GM21786 (cell line): ENCODE results near the gene PLAU.
A peak's percentile ranks its signal among the peaks of the same experiment; 100 is the strongest.

Source experiments
- ATAC-seq: cut with Tn5 transposase; IDR thresholded peaks from one replicate; pipeline ENCODE4 v1.9.1; 2021; ENCODE audit not compliant: unreplicated experiment

Gene PLAU

DNA sequence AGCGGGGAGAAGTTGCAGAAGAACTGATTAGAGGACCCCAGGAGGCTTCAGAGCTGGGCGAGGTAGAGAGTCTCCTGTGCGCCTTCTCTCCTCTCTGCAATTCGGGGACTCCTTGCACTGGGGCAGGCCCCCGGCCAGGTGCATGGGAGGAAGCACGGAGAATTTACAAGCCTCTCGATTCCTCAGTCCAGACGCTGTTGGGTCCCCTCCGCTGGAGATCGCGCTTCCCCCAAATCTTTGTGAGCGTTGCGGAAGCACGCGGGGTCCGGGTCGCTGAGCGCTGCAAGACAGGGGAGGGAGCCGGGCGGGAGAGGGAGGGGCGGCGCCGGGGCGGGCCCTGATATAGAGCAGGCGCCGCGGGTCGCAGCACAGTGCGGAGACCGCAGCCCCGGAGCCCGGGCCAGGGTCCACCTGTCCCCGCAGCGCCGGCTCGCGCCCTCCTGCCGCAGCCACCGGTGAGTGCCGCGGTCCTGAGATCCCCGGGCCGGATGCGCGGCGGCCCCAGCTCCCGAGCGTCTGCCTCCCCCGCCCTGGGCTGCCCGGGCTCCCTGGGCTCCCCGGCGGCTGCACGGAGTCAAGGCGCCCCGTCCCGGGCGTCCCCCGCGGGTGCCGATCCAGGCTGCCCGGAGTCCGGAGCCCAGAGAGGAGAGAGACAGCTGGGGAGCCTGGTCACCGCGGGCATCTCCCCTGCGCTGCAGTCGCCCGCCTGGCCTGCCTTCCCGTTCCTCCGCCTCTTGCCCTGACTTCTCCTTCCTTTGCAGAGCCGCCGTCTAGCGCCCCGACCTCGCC, at the start of gene PLAU:
TSS of gene PLAU (plus strand) at position 369 of the 789 bp plus-strand sequence. CDS start 424 bp downstream, outside the sequence.
- ATAC-seq = no peak

DNA sequence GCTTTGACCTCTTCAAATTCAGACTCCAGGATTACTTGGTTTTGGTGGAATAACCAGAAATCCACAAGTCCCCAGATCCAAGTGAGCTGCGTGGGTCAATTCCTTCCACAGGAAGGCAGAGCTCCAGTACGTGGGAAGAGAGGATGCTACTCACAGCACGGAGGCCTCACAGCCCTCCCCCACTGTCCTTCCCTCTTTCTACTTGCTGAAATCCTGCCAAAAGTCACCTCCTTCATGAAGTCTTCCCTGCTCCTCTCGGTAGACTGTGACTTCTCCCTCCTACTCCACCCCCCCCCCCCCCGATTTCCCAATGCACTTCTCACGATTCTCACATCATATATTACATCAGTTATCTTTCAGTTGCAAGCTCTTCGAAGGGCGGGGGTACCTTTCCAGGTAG, 48.9 kb upstream of the PLAU start:
- ATAC-seq = no peak

DNA sequence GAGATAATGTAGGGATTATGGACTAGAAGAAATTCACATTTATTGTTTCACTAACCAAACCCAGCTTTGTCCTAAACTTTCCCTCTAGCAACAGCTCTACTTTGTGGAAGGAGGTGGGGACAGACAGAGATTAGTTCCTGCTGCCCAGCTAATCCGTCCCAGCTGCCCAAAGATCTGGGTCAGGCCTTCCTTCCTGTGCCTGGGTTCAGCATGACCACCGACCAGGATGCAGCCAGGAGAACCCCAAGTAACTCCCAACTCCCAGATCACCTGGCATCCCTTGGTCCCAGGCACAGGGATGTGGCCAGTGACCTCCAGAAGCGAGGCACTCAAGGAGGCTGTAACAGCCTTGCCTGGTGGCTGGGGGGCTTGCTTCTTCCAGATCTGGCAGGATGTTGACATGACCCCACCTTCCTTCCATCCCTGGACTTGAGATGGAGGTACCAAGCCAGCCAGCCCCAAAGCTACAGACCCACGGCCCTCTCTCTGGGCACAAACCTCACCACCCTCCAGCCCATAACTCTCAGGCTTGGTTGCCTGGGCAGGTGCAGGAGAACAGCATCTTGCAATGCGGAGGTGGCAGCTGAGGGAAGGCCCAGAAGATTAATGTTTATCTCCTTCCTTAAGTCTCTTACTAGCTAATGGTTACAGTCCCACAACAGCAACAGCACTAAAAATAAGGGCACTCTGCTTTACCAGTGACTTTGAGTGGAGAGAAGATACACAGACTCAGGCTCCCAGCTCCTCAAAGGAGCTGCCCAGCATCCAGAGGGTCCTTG, 47.7 kb upstream of the PLAU start:
- ATAC-seq = no peak

DNA sequence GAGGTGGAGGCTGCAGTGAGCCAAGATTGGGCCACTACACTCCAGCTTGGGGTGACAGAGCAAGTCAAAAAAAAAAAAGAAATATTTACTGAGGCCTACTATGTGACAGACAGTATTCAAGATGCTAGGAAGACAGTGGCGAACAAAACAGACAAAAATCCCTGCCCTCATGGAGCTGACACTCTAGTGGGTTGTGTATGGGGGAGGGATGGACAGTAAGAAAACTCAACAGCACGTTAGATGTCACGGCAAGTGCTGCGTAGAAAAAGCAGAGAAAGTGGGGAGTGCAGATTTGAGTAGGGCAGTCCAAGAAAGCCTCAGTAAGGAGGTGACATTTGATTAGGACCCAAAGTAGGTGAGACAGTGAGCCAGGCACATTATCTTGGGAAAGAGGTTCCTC, 46.7 kb upstream of the PLAU start:
- ATAC-seq = no peak

DNA sequence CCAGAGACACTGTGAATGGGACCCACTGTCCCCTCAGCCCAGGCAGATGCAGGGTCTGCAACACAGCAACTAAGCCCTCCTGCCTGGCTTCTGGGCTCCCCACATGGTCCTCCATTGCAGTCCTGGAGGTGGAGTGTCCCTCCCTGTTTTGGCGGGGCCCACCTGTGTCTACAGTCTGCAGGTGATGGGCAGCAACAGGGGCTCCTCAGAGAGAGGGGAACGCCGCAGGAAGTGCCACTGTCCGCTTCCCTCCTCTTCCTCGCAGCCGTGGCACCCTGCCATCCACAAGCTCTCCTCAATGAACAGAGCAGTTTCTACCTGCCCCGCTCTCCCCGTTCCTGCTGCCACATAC, 45.8 kb upstream of the PLAU start:
- no peak for ATAC-seq

DNA sequence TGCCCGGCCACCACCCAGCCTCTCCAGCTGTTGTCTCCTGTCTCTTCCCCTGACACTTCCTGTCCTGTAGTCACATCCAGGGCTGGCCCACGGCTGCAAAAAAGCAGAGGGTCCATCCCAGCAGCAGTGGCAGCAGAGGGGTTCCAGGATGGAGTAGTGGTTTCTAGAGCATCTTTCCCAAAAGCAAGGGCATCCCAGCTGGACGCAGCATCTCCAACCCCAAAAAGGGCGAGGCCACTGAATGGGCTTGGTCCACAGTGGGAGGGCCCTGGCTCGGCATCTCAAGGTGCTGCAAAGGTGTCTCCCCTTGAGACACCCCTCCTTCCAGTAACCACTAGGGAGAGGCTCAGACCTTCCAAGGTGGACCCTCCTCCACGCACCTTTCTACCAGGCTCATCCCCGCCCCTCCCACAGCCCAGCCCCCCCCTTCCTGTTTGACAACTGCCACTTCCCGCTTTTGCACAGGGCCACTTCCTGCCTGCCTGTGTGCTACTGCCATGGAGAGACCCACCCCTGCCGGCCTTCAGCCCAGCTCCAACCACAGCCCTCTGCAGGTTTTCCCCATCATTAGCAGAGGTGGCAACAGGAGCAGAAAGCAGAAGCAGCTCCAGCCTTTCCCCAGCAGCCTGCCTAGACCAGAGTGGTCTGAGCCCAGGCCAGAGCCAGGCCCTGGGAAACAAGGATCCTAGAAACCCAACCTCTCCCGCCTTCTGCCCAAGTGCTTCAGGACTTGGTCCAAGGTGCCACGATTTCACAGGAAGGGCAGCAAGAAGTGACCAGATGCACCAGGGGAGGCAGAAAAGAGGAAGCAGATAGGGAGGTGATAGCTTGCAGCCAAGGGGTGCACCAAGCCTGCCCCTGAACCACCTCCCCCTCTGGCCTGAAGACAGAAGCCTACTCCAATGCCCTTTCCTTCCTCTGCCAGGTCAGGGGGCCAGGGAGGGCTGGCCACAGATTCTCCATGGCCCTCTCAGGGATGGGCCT, 45.2 kb upstream of the PLAU start:
- peak; percentile 84 for ATAC-seq

DNA sequence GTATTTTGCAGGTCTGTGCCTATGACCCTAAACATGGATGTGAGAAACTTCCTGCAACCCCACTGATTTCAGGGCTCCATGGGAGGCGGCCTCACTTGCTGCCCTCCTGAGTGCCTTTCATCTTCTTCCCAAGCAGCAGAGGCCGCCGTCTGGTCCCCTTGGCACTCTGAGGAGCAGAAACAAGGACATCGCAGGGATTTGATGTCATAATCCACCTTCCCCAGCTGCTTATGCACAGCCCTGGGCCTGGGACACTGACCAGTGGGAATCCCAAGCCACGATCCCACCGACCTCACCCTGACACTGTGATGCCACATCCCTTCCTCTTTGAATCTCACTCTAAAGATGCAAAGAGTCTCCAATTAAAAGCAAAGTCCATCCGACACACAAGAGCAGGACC, 44.3 kb upstream of the PLAU start:
- ATAC-seq = no peak

DNA sequence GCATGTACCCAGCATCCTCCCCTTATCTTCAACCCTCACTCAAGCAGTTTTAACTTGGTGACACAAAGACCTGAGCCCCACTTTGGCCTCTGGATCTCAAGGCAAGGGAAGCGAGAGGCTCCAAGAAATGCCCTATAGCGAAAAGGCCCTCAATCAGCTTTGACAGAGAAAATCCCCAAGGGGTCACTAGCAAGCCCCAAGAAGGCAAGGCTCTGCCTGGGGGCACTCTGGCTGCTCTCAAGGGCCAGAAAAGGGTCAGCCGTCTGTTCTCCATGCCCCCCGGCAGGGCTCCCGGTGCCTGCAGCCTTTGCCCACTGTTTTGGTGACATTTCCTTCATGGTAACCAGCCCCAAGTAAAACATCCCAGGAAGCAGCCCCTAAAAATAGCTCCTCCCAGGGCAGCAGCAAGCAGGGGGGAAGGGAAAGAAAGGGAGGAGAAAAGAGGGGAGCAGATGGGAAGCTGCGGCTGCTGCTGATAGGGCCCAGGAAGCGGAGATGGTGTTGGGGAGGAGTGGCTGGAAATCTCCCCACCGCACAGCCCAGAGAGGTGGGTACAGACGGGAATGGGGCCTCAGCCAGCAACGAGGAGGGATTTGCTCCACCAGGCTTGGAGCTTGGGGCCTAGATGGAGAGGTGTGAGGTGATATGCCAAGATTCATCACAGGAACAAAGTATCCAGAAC, 43.7 kb upstream of the PLAU start:
- ATAC-seq = no peak

DNA sequence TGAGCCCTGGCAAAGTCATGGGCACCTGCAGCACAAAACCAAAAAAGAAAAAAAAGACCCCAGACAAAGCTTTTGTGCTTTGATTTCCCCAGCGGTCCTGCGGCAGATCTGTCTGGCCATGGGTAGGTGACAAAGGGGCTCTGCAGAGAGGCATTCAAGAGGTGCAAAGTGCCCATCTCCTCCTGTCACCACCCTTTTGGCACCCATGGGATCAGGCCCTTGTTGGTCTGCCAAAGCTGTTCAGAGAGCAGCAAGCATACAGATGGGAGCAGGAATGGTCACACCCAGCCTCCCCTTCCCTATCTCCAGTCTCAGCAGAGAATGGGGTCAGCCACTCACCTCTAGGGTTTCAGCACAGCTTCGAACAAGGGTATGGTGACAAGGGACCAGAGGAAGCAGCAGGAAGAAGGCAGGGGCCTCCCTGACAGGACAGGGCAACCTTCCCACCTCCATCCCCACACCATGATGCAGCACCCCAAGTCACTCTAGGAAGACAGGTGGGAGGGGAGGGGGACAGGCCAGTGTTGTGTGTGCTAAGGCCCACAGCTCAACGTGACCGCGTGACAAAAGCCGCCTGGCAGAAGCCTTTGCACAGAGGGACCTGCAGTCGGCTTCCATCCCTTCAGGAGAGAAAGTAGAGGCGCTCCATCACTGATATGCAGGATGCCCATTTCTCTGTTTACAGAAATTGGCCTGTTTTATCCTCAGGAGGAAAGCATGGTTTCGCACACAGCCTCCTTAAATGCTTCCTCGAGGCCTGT, 42.9 kb upstream of the PLAU start:
- ATAC-seq = no peak

DNA sequence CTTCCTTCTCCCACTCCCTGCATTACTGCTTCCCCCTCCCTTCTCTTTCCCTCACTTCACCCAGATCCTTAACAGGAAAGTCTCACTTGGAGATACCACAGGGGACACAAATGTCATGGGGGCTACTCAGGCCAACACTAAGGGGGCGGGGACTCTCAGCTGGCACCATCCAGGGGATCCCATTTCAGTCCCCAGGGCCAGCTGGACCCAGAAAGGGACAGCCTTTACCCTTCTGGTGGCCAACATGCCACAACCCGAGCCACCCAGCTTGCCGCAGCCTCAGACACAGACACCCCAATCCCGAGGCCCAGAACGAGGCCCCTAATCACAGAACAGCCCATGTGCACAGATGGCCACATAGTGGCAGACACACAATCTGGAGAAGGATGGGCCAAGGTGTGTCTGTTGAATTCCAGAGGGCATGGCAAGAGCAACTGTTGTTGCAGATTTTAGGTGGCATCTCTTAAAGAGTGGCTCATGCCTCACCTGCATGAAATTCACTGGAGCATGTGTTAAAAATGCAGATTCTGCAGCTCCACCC, 42.2 kb upstream of the PLAU start:
- no peak for ATAC-seq

DNA sequence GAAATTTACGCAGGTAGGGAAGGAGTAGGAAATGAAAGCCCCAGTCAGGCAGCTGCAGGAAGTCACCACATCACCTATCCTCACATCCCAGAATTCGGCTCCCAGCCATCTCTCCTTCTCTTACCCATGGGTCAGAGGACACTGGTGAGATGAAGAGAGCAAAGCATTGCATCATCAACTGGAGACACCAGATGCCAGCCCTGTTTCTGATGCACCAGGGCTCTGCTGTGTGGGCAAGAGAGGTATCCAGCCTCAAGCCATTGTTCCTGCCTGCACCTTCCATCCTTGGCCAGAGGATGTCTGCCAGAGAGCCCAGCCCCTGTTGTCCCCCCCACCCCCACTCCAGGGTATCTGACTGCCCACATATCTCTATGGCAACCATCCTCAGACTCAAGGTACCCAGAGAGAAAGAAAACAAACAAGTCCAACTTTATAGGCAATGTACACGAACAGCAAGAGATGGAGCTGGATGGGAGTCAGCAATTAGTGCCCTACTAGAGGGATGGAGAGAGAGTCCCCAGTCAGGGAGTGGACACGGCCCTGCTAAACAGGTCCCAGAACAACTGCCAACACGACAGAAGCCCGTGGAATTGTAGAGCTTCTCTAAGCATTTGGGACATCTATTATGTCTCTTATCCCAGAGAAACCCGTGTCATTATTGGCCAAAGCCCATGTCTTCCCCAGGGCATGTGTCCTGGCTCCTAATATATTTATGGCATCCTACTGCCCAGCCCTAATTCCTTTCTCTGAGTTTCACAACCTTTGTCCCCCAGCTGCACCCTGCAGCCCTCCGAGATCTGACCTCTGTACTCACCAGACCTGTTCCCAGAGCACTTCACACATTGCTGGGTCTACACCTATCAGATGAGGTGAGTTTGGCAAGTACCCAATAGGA, 39.4 kb upstream of the PLAU start:
- ATAC-seq = no peak

DNA sequence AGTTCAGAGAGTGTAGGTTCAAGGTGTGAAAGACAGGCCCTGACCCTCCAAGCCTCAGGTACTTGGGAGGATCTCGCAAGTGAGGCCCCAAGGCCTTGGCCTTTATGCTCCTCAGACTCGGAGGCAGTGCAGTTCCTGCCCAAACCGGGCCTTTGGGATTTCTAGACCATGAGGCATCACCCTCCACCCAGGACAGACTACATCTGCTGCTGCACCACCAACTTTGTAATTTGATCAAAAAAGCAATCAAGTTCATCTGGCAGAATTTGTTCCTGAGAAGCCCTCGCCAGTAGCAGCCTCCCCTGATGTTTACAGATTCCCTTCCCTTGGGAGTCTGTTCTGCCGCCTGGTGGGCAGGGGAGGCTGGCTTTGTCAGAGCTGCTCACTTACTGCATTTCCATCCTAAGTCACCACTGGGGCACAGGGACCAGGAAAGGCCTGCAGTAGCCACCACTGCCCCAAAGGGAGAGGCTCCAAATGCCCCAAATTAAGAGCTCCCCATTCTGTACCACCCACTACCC, 38.7 kb upstream of the PLAU start:
- ATAC-seq = no peak

DNA sequence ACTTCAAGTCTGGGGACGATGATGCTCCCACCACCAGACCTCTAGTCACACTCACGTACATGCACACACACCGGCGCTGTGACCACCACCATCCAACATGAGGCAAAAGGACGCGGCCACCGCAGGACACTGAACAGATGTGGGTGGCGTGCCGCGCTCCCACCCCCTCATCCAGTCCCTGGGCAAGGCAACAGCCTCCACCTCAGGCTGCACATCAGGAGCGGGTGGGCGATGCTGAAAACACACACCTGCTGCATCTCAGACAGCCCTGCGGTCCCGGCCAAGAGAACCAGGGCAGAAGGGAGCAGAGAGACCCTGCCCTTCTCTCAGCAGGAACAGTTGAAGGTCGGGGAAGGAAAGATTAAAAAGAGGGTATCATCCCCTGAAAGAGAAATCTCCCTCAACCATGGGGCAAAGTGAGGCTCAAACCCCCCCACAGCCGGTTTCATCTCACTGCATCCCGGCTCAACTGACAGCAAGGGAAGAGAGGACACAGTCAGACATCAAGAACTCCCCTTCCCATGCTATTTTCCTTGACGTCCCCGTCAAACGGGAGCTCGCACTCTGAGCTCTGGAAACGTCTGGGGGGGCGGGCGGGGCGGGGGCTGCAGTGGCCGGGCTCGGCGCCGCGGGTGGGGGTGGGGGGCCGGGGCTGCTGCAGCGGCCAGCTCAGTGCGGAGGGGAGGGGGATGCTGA, 37.6 kb upstream of the PLAU start:
- no peak for ATAC-seq

DNA sequence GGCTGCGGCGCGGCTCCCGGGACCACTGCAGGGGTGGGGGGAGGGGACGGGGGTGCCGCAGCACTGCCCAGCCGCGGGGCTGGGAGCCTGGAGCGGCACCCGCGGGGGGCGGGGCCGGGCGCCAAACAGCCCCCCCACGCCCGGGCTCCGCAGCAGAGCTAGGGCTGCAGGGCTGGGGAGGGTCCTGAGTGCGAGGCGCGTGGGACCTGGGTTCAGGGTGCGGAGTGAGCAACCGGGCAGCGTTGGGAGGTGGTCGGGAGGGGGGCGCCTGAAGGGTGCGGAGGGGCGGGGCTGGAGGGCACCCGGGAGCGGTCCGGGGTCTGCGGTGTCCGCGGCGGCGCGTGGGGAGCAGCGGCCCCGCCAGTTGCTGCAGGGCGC, 37.1 kb upstream of the PLAU start:
- ATAC-seq = no peak

DNA sequence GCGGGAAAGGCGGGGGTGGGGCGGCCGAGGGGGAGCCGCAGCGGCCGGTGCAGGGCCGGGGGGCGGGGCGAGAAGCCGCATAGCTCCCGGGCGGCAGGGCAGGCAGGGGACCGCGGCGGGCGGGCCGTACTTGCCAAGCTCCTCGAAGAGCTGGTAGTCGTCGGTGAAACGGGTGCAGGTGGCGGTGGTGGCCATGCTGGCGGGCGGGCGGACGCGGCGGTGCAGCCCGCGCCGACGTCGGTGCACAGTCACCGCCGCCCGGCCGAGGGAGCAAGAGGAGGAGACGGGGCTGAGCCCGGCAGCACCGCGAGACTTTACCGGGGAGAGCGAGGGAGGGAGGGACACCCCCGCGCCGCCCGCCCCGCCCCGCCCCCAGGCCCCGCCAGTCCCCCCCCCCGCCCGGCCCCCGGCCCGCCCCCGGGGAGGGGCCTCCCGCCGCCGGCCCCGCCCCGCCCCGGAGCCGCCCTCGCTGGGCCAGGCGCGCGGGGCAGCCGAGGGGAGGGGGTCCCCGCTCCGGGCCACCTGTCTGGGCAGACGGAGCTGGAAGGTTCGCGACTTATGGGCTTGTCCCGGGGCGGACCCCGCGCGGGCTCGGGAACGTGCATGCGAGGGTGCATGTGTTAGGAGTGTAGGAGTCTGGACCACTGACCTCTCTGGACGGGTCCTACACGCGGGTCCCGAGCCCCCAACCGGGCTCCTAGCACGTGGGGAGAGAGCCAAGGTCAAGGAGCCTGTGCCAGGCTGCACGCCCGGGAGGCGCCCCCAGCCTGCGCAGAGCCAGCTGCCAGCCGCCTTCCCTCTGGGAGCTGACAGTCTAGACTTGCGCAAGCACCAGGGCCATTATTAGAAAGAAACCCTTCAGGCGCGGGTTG, 36.4 kb upstream of the PLAU start, which contains the start of gene CAMK2G:
TSS of gene CAMK2G (minus strand) at position 289 of the 872 bp plus-strand sequence. CDS start at position 195, 94 bp downstream.
- ATAC-seq = peak; percentile 84

DNA sequence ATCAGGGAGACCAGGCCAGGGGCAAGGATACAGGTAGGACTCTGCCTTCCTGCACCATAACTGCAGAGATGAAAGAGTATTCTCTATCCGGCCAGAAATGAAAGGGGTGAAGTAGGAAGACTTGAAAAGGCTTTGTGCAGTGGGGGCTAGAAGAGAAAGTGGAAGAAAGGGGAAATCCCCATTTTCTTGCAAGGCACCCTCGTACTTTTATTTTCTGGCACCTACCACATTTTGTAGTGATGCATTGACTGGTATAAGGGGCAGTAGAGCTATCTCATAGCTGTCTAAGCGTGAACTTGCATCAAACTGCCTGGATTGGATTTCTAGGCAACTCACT, 35.8 kb upstream of the PLAU start:
- peak; percentile 11 for ATAC-seq

DNA sequence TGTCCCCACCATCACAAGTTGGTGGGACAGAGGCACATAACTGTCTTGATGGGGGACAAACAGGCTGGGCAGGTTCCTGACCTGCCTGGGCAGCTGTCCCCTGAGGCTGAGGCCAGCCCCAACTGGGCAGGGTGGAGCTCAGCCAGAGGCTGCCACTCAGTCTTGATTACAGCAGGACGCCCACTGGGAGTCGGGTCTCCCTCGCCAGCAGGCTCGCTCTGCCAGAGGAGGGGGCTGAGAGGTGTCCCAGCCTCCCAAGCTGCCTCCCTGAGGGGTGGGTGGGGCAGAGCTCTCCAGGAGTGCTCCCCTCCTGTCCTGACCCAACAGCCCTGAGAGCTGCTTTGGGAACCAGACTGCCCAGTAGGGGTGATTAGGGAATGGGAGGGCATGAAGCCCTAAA, 34.8 kb upstream of the PLAU start:
- ATAC-seq = no peak
